ENCODE measurements around the gene JSRP1. TPM values are rescaled to one million over a fixed set of nuclear protein-coding genes. Genes with fewer than 3 reads are reported as not detected.

Gene JSRP1
- total and polyA plus RNA-seq, 2 of the 8 experiments (the other 6 are each of a cell fraction or from before 2014, with no cell fraction given) = 0.24 to 0.56 TPM

- TF ChIP-seq KDM4A (IDR thresholded peaks at IDR 0.05; ENCODE audit: low read depth, low read length, severe bottlenecking) = no peak
- no peak for TF ChIP-seq ZNF274 (IDR thresholded peaks at IDR 0.05; ENCODE audit: borderline replicate concordance, extremely low read depth, low read length)
- no peak for TF ChIP-seq BRCA1 (IDR thresholded peaks at IDR 0.05; ENCODE audit: low read depth, low read length)
- TF ChIP-seq HDAC2 (IDR thresholded peaks at IDR 0.05; ENCODE audit: borderline replicate concordance in 1 of 2, low read depth in 2 of 2, low read length in 2 of 2) = no peak
- TF ChIP-seq GTF2F1 (IDR thresholded peaks at IDR 0.05; ENCODE audit: borderline replicate concordance, low read depth, low read length) = no peak
- TF ChIP-seq RBBP5 (IDR thresholded peaks at IDR 0.05; ENCODE audit: borderline replicate concordance, low read depth, low read length) = no peak
- no peak for TF ChIP-seq CHD1 (IDR thresholded peaks at IDR 0.05; ENCODE audit: low read depth, low read length)
- no peak for TF ChIP-seq SIRT6 (IDR thresholded peaks at IDR 0.05; ENCODE audit: low read length)
- TF ChIP-seq POLR2A (IDR thresholded peaks at IDR 0.05; ENCODE audit: control extremely low read depth in 1 of 2, low read depth in 2 of 2, low read length in 2 of 2) = no peak
- TF ChIP-seq CBX8 (IDR thresholded peaks at IDR 0.05; ENCODE audit: borderline replicate concordance, low read depth, low read length) = no peak
- TF ChIP-seq SP2 (IDR thresholded peaks at IDR 0.05; ENCODE audit: low read length) = no peak
- TF ChIP-seq KDM5A (IDR thresholded peaks at IDR 0.05; ENCODE audit: low read length) = no peak
- no peak for TF ChIP-seq SP4 (IDR thresholded peaks at IDR 0.05; ENCODE audit: low read length)
- peak; percentile 98 for TF ChIP-seq SUZ12 (IDR thresholded peaks at IDR 0.05; ENCODE audit: low read length)
- no peak for TF ChIP-seq EGR1 (IDR thresholded peaks at IDR 0.05; ENCODE audit: borderline replicate concordance, low read depth, low read length)
- TF ChIP-seq JUN (IDR thresholded peaks at IDR 0.05; ENCODE audit: low read depth, low read length) = no peak
- TF ChIP-seq CREB1 (IDR thresholded peaks at IDR 0.05) = no peak
- no peak for TF ChIP-seq TAF1 (IDR thresholded peaks at IDR 0.05; ENCODE audit: low read depth, low read length)
Measured at GRCh38 chr19:2290441-2291184, 34.4 kb upstream of the JSRP1 start (continued).
